ENCODE measurements around the gene AAMDC.

The AAMDC gene

DNA sequence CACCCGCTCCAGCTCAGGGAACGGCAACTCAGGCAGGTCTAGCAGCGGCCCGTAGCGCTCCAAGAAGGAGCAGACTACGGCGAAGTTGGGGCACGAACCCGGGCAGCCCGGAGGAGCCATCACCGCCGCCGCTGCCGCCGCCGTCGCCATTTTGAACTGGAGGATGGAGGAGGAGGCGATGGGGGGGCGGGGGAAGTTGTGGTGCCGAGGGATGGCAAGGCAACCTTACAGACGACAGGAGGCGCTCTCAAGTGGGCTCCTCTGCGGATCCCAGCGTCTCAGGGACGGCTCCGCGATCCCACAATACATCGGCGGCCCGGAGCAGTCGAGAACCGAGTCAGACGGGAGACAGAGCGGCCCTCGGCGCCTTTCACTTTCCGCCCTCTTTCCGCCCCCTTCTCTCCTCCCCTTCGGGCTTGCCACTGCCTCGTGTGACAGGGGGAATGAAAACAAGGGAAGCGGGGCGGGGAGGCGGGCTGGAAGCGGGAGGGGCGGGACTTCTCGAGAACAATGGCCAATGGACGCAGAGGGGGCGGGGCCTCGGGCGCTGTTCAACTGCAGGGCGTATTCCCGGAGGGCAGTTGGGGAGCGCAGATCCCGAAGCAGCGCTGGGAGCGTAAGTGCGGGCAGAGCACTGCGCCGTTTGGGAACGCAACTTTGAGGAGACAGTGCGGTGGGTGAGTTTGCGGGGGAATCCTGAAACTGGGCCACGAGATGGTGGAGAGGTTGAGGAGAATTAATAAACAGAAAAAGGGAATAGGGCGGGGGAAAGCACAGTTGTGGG, at the start of gene AAMDC, which contains the start of gene RSF1:
TSS of gene AAMDC (plus strand) at position 580 of the 784 bp plus-strand sequence. CDS start 21,353 bp downstream, outside the sequence.
TSS of gene RSF1 (minus strand) at position 158 of the 784 bp plus-strand sequence. CDS start at position 150, 8 bp downstream.
- DNase-seq = peak; percentile 99

DNA sequence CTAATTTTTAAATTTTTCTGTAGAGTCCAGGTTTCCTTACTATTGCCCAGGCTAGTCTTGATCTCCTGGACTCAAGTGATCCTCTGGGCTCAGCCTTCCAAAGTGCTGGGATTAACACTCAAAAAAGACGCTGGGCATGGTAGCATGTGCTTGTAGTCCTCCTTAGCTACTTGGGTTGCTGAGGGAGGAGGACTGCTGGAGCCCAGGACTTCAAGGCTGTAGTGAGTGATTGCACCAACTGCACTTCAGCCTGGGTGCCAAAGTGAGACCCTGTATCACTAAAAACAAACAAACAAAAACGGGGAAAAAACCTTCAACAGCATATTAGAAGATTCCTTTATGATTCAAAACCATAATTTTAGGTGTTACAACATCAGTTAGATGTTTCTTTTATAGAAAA, 45.0 kb upstream of the AAMDC start:
- DNase-seq = no peak

DNA sequence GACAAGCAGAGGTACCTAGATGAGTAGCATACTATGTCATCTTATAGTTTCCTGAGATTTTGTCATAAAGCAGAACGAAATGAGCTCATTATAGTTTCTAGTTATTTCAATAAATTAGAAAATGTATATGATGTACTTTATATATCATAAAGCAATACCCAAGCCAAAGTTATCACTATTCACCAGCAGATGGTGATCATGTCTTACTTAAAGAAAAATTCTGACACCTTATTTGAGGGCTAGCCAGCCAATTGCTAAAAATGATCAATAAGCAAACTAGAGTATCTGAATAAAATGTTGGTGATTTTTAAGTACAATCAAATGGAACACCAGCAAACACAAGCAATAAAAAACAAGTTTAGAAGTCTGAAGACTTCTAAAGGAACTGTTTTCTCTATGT, 44.5 kb upstream of the AAMDC start:
- DNase-seq = no peak

DNA sequence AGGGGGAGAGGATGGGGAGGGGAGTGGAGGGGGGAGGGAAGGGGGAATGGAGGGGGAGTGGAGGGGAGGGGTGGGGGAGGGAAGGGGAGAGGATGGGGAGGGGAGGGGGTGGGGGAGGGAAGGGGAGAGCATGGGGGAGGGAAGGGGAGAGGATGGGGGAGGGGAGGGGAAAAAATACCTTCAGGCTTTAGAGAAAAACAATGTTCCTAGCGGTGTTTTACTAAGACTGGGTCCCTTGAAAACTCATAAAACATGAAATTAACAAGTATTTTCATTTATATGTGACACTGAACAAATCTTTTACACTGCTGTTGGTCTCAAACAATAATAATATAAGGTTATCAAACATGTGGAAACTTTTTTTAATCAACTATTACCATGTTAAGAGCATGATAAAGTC, 42.8 kb upstream of the AAMDC start:
- DNase-seq = no peak

DNA sequence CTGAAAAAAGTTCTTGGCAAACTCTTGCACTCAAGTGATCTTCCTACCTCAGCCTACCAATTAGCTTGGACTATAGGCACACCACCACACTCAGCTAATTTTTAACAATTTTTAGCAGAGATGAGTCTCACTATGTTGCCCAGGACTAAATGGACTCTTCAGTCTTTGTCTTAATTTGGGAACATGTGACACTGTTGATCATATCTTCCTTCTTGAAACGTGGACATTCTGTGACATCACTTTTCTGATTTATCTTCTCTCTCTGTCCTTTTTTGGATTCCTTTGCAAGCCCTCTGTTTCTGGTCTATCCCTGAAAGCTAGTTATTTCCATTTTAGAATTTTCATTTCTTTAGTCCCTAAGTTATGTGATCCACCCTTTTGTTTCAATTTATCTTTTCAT, 42.4 kb upstream of the AAMDC start:
- DNase-seq = no peak

DNA sequence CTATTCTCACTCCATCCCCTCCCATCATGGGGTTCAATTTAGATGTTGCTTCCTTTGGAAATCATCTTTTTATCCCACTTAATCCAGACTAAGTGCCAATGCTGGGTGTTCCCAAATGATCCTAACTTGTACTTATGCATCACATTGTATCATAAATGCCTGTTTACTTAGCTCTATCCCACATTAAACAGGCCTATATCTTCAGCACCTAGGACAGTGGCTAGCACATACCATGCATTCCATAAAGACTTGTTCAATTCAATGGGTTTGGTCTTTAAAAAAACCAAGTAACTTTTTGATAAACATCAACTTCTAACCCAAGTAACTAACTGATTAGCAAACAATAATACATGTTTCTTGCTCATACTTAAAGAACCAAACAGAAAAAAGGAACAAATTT, 41.0 kb upstream of the AAMDC start:
- DNase-seq = no peak

DNA sequence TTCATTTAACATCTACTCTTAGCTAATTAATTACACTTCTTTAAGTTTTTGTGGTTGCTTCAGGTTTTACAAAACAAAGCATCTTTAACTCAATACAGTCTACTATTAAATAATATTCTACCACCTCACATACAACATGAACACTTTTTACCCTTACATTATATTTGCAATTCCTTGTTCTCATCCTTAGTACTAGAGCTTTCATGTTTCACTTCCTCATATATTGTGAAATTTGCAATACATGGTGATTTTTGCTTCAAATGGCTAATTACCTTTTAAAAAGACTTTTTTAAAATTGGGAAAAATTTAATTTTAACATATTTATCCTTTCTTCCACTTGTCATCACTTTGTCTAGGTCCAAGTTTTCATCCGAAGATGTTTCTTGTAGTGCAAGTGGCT, 37.9 kb upstream of the AAMDC start:
- no peak for DNase-seq

DNA sequence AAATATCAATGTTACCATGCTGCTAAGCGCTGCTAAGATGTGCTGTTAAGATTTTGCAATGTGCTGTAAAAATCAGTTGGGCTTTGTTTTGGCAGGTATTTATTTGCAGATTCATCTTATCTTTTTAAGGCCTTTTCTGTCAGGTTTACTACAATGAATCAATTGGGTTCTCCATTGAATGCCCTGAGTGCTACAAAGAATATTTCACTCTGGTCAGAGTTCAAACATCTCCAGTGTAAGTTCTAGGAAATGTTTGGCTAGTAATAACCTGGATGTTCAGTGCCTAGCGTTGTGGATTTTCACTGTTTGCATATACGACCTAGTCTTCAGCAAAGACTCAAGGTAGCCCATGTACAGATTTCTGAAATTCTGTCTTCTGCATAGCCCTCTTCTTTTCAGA, 36.4 kb upstream of the AAMDC start:
- DNase-seq = no peak

DNA sequence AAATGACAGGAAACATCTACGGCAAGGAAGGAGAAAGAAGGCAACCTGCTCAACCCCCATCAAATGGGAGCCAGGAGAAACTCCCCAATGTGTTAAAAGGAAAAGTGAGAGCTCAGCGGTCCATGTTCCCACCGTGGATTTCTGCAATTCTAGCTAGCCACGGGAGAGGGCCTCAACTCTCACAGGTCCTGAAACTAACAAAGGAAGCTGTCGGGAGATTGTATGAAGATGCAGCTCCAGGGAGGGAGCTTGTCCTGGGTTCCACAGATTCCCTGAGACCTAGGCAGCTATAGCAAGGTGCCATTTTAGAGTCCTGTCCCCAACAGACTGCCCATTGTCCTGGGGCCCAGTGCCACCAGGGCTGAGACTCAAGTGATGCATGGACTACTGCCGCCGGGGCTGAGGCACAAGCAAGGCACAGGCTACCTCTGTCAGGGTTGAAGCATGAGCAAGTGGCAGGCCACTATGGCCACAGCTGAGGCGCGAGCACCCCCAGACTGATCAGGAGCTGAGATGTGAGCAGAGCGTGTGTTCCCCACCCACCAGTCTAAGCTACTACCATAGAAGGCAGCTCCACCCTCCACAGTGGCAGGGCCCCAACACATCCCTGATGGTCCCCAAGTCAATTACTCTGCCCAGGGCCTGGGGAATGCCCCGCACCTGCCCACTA, 31.7 kb upstream of the AAMDC start:
- no peak for DNase-seq

DNA sequence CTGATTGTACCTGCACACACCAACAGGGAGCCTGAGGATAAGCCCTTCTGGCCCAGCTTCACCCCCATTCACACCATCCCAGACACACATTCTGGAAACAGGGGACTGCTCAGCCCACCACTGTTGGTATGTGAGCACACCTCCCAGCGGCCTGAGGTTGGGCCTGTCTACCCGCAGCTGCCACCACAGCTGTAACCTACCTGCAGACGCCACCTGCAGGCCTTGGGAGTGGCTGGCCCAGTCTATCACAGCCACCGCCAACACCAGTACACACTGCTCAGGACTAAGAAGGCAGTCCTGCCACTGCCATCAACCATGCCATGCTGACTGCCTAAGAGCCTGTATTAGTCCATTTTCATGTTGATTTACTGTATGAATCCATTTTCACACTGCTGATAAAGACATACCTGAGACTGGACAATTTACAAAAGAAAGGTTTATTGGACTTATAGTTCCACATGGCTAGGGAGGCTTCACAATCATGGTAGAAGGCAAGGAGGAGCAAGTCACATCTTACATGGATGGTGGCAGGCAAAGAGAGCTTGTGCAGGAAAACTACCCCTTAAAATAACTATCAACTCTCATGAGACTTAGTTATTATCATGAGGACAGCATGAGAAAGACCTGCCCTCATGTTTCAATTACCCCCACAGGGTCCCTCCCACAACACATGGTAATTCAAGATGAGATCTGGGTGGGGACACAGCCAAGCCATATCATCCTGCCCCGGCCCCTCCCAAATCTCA, 31.0 kb upstream of the AAMDC start:
- DNase-seq = no peak

DNA sequence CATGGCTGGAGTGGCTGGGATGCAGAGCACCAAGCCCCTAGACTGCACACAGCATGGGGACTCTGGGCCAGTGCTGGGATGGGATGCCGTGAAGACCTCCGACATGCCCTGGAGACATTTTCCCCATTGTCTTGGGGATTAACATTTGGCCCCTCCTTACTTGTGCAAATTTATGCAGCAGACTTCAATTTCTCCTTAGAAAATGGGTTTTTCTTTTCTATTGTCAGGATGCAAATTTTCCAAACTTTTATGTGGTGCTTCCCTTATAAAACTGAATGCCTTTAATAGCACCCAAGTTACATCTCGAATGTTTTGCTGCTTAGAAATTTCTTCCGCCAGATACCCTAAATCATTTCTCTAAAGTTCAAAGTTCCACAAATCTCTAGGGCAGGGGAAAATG, 29.6 kb upstream of the AAMDC start:
- DNase-seq = no peak

DNA sequence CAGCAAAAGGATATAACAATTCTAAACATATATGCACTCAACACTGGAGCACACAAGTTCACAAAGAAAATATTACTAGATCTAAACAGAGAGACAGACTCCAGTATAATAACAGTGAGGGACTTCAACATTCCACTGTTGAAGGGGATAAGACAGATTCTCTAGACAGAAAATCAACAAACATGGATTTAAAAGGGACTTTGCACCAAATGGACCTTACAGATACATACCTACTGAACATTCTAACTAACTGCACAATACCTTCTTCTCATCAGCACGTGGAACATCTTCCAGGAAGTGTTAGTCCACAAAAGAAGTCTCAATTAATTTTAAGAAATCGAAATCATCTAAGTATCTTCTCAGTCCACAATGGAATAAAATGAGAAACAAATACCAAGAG, 27.0 kb upstream of the AAMDC start:
- DNase-seq = no peak

DNA sequence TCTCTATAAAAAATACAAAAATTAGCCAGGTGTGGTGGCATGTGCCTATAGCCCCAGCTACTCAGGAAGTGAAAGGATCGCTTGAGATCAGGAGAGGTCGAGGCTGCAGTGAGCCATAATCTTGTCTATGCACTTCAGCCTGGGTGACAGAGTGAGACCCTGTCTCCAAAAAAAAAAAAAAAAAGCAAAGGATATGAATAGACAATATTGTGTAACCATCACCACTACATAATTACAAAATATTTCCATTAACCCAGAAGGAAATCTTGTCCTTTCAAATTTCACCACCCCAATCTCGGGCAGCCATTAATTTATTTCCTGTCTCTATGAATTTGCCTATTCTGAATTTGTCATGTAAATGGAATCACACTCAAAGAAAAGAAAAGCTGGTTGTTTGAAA, 21.6 kb upstream of the AAMDC start:
- no peak for DNase-seq

DNA sequence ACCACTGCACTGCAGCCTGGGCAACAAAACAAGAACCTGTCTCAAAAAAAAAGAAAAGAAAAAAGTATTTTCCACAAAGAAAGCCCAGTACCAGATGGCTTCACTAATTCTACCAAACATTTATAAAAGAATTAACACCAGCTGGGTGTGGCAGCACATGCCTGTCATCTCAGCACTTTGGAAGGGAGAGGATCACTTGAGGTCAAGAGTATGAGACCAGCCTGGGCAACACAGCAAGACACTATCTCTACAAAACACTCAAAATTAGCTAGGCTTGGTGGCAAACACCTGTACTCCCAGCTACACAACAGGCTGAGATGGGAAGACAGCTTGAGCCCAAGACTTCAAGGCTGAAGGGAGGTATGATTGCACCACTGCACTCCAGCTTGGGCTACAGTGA, 20.5 kb upstream of the AAMDC start:
- no peak for DNase-seq

DNA sequence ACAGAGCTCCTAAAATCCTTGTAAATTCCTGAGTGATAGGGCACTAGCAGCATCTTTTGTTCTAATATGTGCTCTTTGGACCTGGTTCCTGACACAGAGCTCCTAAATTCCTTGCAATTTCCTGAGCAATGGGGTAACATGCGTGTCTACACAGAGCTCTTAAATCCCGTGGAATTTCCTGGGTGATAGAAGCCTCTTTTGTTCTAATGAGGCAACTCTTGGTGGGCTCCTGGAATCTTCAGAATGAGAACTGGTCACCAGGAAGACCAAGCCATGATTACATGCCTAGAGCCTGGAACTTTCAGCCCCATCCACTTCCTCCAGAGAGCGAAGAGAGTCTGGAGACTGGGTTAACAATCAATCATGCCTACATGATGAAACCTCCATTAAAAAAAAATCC, 19.5 kb upstream of the AAMDC start:
- DNase-seq = no peak

DNA sequence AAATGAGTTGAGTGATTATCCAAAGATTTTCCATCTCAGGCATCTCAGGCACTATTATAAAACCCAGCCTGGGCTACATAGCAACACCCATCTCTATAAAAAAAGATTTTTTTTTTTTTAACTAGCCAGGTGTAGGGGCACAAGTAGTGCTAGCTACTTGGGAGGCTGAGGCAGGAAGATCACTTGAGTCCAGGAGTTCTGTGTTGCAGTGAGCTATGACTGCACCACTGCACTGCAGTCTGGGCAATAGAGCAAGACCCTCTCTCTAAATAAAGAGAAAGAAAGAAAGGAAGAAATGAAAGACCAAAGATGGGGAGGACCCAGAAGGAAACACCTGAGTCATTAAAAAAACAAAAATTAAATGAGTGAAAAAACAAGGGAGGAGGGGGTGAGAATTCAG, 14.5 kb upstream of the AAMDC start:
- DNase-seq = no peak

DNA sequence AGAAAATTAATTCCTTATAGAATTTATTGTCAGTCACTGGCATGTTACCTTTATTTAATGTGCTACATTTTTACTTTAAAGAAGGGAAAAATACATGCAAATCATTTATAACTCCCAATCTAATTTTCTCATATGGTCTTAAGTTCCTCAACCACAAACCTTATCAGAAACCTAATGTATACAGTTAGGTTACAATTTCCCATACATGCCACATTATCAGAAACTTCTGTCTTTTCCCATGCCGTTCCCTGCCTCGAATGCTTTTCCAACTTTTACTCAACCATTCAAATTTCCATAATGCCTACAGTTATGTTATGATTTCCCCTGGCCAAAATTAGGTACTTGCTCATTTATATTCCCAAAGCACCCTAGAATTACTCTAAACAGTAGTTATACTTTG, 14.0 kb upstream of the AAMDC start:
- DNase-seq = no peak

DNA sequence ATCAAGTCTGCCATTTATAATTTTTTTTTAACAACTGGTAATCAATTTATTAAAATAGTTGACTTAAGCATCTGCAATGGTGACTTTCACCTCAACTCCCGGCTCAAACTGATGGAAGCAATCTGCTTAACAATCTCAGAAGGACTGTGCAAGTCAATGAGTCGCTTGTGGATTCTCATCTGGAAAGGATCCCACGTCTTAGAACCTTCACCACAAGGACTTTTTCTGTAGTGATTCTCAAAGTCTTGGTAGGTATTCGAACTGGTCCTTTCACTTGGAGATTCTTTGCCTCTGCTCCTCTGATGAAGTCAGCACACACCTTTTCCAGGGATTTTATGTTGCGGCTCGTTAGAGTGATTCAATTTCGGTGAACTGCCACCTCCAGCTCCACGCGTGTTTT, 7.7 kb upstream of the AAMDC start:
- DNase-seq = no peak

DNA sequence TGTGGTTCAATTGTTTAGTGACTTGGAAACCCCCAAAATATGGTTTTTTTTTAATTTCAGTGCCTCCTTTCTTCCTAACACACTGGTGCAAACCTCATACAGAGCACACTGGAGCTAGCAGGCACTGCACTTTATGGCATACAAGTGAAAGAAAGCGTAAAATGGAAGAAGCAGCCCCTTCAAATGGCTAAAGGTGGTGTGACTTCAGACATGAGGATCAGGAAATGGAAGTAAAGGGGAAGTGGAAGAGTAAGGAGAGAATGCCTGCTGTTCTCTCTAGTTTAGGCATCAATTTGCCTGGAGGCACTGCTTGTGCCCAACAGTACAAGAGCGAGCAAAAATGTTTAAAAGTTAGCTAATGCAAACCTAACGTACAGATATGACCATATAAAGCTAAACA, 6.1 kb upstream of the AAMDC start:
- DNase-seq = no peak

DNA sequence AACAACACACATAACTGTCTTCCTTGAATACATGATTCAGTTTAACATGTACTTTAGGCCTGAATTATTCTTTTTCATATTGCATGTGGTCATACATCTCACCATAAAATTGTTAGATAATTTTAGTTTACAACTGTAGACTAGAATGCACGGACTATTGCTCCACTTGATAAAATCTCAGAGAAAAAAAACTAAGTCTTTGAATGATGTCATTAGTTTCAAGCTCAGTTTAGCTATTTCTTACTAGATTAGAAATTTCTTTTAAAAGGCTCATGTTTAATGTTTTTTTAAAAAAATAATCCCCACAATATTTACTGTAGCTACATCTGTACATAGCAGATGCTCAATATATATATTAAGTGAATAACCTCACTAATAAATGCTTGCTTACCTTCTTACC, 5.5 kb upstream of the AAMDC start:
- no peak for DNase-seq

DNA sequence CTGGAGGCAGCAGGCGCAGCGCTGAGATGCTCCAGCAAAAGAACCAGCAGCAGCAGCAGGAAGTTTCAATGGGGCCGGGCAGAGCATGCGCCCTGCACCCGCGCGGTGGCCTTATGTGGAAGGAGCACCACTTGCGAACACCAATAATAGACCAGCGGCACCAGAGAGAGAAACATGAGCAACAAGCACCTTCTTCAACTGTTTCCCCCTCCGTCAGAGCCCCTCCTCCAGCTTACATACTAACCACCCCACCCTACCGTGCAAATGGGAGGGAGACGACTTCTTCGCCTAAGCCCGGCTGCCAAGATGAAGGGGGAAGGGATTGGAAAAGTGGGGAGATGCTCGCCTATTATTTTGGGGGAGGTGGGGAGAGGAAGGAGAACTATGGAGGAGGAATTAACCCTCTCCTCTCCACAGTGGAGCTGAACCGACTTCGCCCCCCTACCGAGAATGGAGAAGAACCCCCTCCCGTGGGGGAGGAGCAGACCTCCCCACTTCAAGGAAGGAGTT, 1.5 kb upstream of the AAMDC start:
- peak; percentile 82 to 89 for DNase-seq

DNA sequence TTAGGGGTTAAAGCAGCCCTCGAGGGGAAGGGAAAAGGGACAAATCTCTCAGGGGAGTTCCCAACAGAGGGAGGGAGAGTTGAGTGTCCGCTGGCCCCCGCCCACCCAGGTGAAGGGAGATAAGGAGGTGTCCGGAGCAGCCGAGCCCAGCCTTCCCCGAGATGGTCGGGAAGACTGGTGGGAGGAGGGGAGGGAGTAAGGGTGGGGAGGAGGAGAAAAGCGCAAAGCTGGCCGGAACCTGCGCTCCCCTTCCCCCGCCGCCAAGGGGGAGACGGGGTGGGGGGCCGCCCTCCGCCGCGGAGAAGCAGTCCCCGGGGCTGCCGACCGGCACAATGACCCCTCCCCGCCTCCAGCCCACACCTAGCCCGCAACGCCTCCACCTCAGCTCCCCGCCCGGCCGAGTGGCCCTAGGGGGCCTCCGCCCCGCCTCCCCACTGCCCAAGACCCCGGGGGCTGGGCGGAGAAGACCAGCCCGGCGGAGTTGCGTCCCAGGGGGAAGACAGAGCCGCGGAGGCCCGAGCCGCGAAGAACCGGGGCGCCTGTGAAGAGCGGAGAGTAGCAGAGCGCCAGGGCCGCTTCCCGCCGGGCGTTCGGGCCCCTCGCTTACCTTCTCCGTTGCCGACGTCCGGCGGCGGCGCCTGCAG, 901 bp upstream of the AAMDC start:
- peak; percentile 46 to 58 for DNase-seq

DNA sequence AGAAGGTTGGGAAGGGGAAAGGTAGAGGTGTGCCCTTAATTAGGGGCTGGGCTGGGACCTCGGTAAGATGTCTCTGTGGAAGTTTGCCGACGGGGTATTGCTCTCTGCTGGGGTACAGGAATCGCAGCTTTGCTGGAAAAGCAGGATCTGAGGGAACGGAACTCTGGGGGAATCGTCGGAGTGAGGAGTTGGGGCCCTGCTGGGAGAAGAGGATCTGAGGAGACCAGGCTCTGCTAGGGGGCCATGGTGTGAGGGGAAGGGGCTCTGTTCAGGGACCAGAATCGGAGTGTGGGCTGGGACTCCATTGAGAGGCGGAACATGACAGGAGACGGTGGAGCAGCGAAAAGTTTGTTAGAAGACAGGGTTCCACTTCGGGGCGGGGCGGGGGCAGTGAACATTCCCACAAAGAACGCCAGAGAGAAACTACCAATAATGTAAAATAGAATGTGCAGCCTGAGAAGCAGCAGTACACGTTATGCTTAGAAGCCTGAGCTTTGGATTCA, 456 bp downstream of the AAMDC start:
- no peak for DNase-seq
